DND-41 (cell line): ENCODE results near the gene CLDN6.

ENCODE experiments used
- CTCF ChIP-seq: IDR thresholded peaks from 2 replicates; pipeline ENCODE4 v1.5.1; 2012; ENCODE audit warnings: borderline replicate concordance, low read length, moderate library complexity, mild to moderate bottlenecking; ENCODE audit not compliant: poor library complexity, severe bottlenecking; ENCODE audit errors: extremely low read depth
- EZH2 ChIP-seq: IDR thresholded peaks from 3 replicates; pipeline ENCODE4 v1.6.1; 2012; ENCODE audit warnings: borderline replicate concordance, low read depth, mild to moderate bottlenecking, moderate library complexity, low read length, inconsistent platforms; ENCODE audit not compliant: severe bottlenecking

DNA sequence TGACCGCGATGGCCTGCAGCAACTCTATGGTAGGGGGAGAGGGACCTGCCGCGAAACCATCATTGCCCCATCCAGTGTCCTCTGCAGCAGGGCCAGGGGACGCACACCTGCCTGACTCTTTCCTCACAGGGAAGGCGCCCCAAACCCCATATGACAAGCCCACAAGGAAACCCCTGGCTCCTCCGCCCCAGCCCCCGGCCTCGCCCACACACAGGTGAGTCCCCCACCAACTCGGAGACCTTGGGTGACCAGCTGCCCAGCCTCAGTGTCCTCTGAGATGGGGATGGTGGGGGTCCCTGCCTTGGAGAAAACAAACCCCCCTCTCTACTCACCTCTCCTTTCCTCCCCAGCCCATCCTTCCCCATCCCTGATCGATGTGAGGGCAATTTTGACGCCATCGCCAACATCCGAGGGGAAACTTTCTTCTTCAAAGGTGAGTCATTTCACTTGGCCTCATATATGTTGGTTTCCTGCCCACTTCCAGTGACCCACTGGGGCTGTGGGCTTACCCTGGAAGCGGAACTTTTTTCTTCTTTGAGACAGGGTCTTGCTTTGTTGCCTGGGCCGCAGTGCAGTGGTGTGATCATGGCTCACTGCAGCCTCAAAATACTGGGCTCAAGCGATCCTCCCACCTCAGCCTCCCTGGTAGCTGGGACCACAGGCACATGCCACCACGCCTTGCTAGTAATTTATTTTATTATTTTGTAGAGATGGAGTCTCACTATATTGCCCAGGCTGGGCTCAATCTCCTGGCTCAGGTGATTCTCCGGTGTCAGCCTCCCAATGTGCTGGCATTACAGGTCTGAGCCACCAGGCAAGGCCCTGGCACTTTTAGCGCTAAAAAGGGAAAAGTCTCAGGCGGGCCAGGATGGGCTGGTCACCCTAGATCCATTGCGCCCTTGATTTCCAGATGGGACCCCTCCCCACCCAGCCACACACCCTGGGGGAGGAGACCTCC is 39.5 kb upstream of the CLDN6 start:
- TF ChIP-seq CTCF (no peak), EZH2 (no peak)
